IPS-NIHi7 (cell line): ENCODE measurements around the gene UGCG.
"Not testable (repeated sequence)": the region's sequence is repeated elsewhere in the genome, so short reads cannot be mapped to it uniquely, and the experiment has no call there.

Experiments used
- DNase-seq: peaks from one replicate; pipeline ENCODE4 v3.0.0; 2012; ENCODE audit warnings: mixed read lengths; ENCODE audit errors: extremely low spot score

The UGCG gene

GRCh38 chr9:111895996-111896941 lies at the start of gene UGCG:
UGCG (plus strand) TSS chr9:111896814; CDS start chr9:111897216, 402 bp downstream.
- peak; percentile 97 for DNase-seq

- no peak for DNase-seq
Measured at GRCh38 chr9:111851553-111851952, 45.1 kb upstream of the UGCG start.

GRCh38 chr9:111852291-111852690 lies 44.3 kb upstream of the UGCG start:
- DNase-seq: no peak

GRCh38 chr9:111853450-111853827 lies 43.2 kb upstream of the UGCG start:
- DNase-seq: no peak

- DNase-seq: no peak
Measured at GRCh38 chr9:111854799-111855198, 41.8 kb upstream of the UGCG start.

GRCh38 chr9:111857555-111858211 lies 38.9 kb upstream of the UGCG start:
- DNase-seq: no peak

- no peak for DNase-seq
Measured at GRCh38 chr9:111860443-111860842, 36.2 kb upstream of the UGCG start.

GRCh38 chr9:111863636-111864035 lies 33.0 kb upstream of the UGCG start:
- DNase-seq: no peak

- DNase-seq: no peak
Measured at GRCh38 chr9:111866976-111867375, 29.6 kb upstream of the UGCG start.

GRCh38 chr9:111868475-111868874 lies 28.1 kb upstream of the UGCG start:
- no peak for DNase-seq

GRCh38 chr9:111870774-111871498 lies 25.7 kb upstream of the UGCG start:
- no peak for DNase-seq

- DNase-seq: no peak
Measured at GRCh38 chr9:111871499-111871855, 25.1 kb upstream of the UGCG start.

- no peak for DNase-seq
Measured at GRCh38 chr9:111872886-111873285, 23.7 kb upstream of the UGCG start.

- no peak for DNase-seq
Measured at GRCh38 chr9:111873901-111874300, 22.7 kb upstream of the UGCG start.

GRCh38 chr9:111874500-111874899 lies 22.1 kb upstream of the UGCG start:
- DNase-seq: no peak

- DNase-seq: not testable (repeated sequence)
Measured at GRCh38 chr9:111875291-111875690, 21.3 kb upstream of the UGCG start.

- not testable (repeated sequence) for DNase-seq
Measured at GRCh38 chr9:111875691-111876090, 20.9 kb upstream of the UGCG start.

GRCh38 chr9:111876179-111876578 lies 20.4 kb upstream of the UGCG start:
- no peak for DNase-seq

GRCh38 chr9:111877420-111877819 lies 19.2 kb upstream of the UGCG start:
- DNase-seq: no peak

- DNase-seq: no peak
Measured at GRCh38 chr9:111878946-111879345, 17.7 kb upstream of the UGCG start.

GRCh38 chr9:111886983-111887718 lies 9.5 kb upstream of the UGCG start:
- no peak for DNase-seq

GRCh38 chr9:111890334-111890733 lies 6.3 kb upstream of the UGCG start:
- no peak for DNase-seq
